ENCODE data around the gene VWC2. TPM values are rescaled to one million over a fixed set of nuclear protein-coding genes. Genes with fewer than 3 reads are reported as not detected.

VWC2 gene
- total and polyA plus RNA-seq, 10 of the 15 experiments (the other 5 are each of a cell fraction or from before 2014, with no cell fraction given) = 0.01 to 0.06 (median 0.03) TPM; not detected in 7

GRCh38 chr7:49775065-49775948 is 1.9 kb downstream of the VWC2 start:
- Histone ChIP-seq H3K36me3 (ENCODE audit: control insufficient read depth in 2 of 2, insufficient read depth in 2 of 2, low read length in 1 of 2) (no peaks in the 10 kb centered on the region), H3K9ac (ENCODE audit: control insufficient read depth, insufficient read depth, low read length) (no peak overlapping the region), H3K9me3 (replicated peaks; ENCODE audit: control insufficient read depth, insufficient read depth, low read length) (no peaks in the 10 kb centered on the region; the same call in 2 of the 3 replicates), H4K20me1 (ENCODE audit: control insufficient read depth, insufficient read depth) (no peaks in the 10 kb centered on the region), H3K27ac (ENCODE audit: control insufficient read depth, insufficient read depth) (no peak overlapping the region), H3K27me3 (replicated peaks in 1 of 2; ENCODE audit: control insufficient read depth in 2 of 2, insufficient read depth in 2 of 2, low read length in 1 of 2) (peaks cover 13 to 33% of the 10 kb centered on the region in 2 experiments), H3K4me1 (ENCODE audit: control insufficient read depth, insufficient read depth, low read length) (peaks cover 17% of the 10 kb centered on the region), H2AFZ (ENCODE audit: control insufficient read depth, low read depth, low read length) (no peak overlapping the region; the same call in 1 of the 2 replicates), H3K4me2 (ENCODE audit: control insufficient read depth, insufficient read depth) (peak overlapping the region; percentile 31; the same call in 1 of the 2 replicates), H3K79me2 (ENCODE audit: control insufficient read depth, insufficient read depth, low read length) (no peaks in the 10 kb centered on the region), H3K4me3 (no peak overlapping the region; the same call in 1 of the 2 replicates)
- SMC1A ChIA-PET (ENCODE audit: uncharacterized antibody, unreplicated experiment) = no interaction called here
- no TSS peak for BruUV-seq (replicated peaks)
- CTCF ChIA-PET = no interaction called here
- ATAC-seq (no peak; the same call in 2 of the 3 replicates), FAIRE-seq (no peak), DNase-seq (ENCODE audit: low read depth, low spot score) (no peak)
- TF ChIP-seq ZZZ3 (IDR thresholded peaks at IDR 0.05; ENCODE audit: control insufficient read depth, insufficient read length, low read depth) (no peak), NFYB (IDR thresholded peaks at IDR 0.05; ENCODE audit: insufficient read depth, low read depth, low read length) (no peak), SUZ12 (IDR thresholded peaks at IDR 0.05; ENCODE audit: unreplicated experiment) (peak; percentile 73), BACH1 (IDR thresholded peaks at IDR 0.05; ENCODE audit: borderline replicate concordance) (peak; percentile 42; the same call in 1 of the 2 replicates), ZSCAN29 (IDR thresholded peaks at IDR 0.05) (0 out of 2 replicates have a peak, but pooled peaks have one; percentile 28), E2F8 (IDR thresholded peaks at IDR 0.05; ENCODE audit: low read depth, partially characterized antibody) (no peak)
- RAD21 ChIA-PET (ENCODE audit: unreplicated experiment) = no interaction called here
- intact Hi-C loops (cut with micrococcal nuclease; ENCODE audit: unreplicated experiment) (no loop called here), in situ Hi-C loops (cut with MboI) (loop anchor here (25.0 kb wide), 1 partner anchor 288 kb away; no protein-coding TSS in a partner anchor)
- 17% methylated on average over 44 of the region's 106 CpGs for WGBS (ENCODE audit: insufficient coverage, insufficient replicate concordance, low lambda C conversion rate, missing lambda C conversion rate)
- POLR2A ChIA-PET = no interaction called here
